DND-41 (cell line): ENCODE results near the gene RHEBL1.

ENCODE experiments used
- ATAC-seq: fragments of 200-7000 bp; cut with Tn5 transposase; 3 replicates; pipeline ENCODE4 v1.9.1; 2021; ENCODE audit warnings: low read depth; ENCODE audit not compliant: insufficient read depth
- DNase-seq: peaks from one replicate; pipeline ENCODE4 v3.0.0-alpha.2; 2020
- H2AFZ ChIP-seq: 2 replicates; pipeline ENCODE4 v1.6.0; 2012; ENCODE audit warnings: low read depth, low read length
- H3K27ac ChIP-seq: 2 replicates; pipeline ENCODE4 v1.5.1; 2012; ENCODE audit warnings: low read length, inconsistent platforms
- H3K27me3 ChIP-seq: fragments of 200-600 bp; sonication (generic); 2 replicates; pipeline ENCODE4 v1.6.0; 2012; ENCODE audit warnings: low read length, mild to moderate bottlenecking, inconsistent platforms; ENCODE audit not compliant: insufficient read depth, poor library complexity
- H3K36me3 ChIP-seq: 2 replicates; pipeline ENCODE4 v1.5.1; 2012; ENCODE audit warnings: low read length, inconsistent platforms; ENCODE audit not compliant: insufficient read depth
- H3K4me1 ChIP-seq: 2 replicates; pipeline ENCODE4 v1.5.1; 2012; ENCODE audit warnings: mild to moderate bottlenecking, low read length; ENCODE audit not compliant: insufficient read depth
- H3K4me2 ChIP-seq: 2 replicates; pipeline ENCODE4 v1.6.0; 2012; ENCODE audit warnings: mild to moderate bottlenecking, moderate library complexity, low read length, inconsistent platforms; ENCODE audit not compliant: insufficient read depth
- H3K4me3 ChIP-seq, 2 experiments: fragments of 200-600 bp in 1 of 2; shearing (Covaris generic) in 1 of 2; 2 replicates each; pipeline ENCODE4 v1.5.1; 2012 to 2016; ENCODE audit warnings: inconsistent platforms in 2 of 2, low read length in 2 of 2, mild to moderate bottlenecking in 2 of 2, low read depth in 1 of 2, moderate library complexity in 1 of 2
- H3K79me2 ChIP-seq: 2 replicates; pipeline ENCODE4 v1.6.0; 2012; ENCODE audit warnings: low read length, inconsistent platforms; ENCODE audit not compliant: insufficient read depth
- H3K9ac ChIP-seq: 2 replicates; pipeline ENCODE4 v1.6.0; 2012; ENCODE audit warnings: low read depth, mild to moderate bottlenecking, inconsistent platforms, low read length, moderate library complexity
- H3K9me3 ChIP-seq: 2 replicates; pipeline ENCODE4 v1.5.1; 2012; ENCODE audit warnings: low read length, moderate library complexity, mild to moderate bottlenecking, inconsistent platforms; ENCODE audit not compliant: insufficient read depth, severe bottlenecking
- H4K20me1 ChIP-seq: 2 replicates; pipeline ENCODE4 v1.6.0; 2012; ENCODE audit warnings: low read length; ENCODE audit not compliant: insufficient read depth
- CTCF ChIP-seq: IDR thresholded peaks from 2 replicates; pipeline ENCODE4 v1.5.1; 2012; ENCODE audit warnings: borderline replicate concordance, low read length, moderate library complexity, mild to moderate bottlenecking; ENCODE audit not compliant: poor library complexity, severe bottlenecking; ENCODE audit errors: extremely low read depth
- EZH2 ChIP-seq: IDR thresholded peaks from 3 replicates; pipeline ENCODE4 v1.6.1; 2012; ENCODE audit warnings: borderline replicate concordance, low read depth, mild to moderate bottlenecking, moderate library complexity, low read length, inconsistent platforms; ENCODE audit not compliant: severe bottlenecking

Gene RHEBL1

GRCh38 chr12:49037111-49037946 is 32.5 kb downstream of the RHEBL1 start:
- TF ChIP-seq EZH2, result no peak
- no peak for TF ChIP-seq CTCF
- H3K9me3 ChIP-seq, result no peaks in the 10 kb centered on the region
- H3K9ac ChIP-seq, result no peak overlapping the region
- no peak for DNase-seq
- no peak for ATAC-seq
- no peak overlapping the region for H3K4me2 ChIP-seq
- H3K79me2 ChIP-seq, result peaks cover 19% of the 10 kb centered on the region
- H2AFZ ChIP-seq, result no peak overlapping the region
- H3K4me1 ChIP-seq, result no peaks in the 10 kb centered on the region
- H4K20me1 ChIP-seq, result peaks cover 59% of the 10 kb centered on the region
- no peak overlapping the region for H3K4me3 ChIP-seq
- peaks cover 96% of the 10 kb centered on the region for H3K36me3 ChIP-seq
- H3K27me3 ChIP-seq, result no peaks in the 10 kb centered on the region
- no peak overlapping the region for H3K27ac ChIP-seq

- TF ChIP-seq CTCF (no peak), EZH2 (no peak)
- no peak overlapping the region for H3K27ac ChIP-seq
- no peak overlapping the region for H3K9ac ChIP-seq
- H2AFZ ChIP-seq, result no peak overlapping the region
- peaks cover 96% of the 10 kb centered on the region for H3K36me3 ChIP-seq
- peaks cover 60% of the 10 kb centered on the region for H4K20me1 ChIP-seq
- no peaks in the 10 kb centered on the region for H3K9me3 ChIP-seq
- no peaks in the 10 kb centered on the region for H3K4me1 ChIP-seq
- DNase-seq, result no peak
- no peak for ATAC-seq
- H3K27me3 ChIP-seq, result no peaks in the 10 kb centered on the region
- H3K4me3 ChIP-seq, result no peak overlapping the region
- peaks cover 19% of the 10 kb centered on the region for H3K79me2 ChIP-seq
- H3K4me2 ChIP-seq, result no peak overlapping the region
Observed at GRCh38 chr12:49036029-49036428, 33.8 kb downstream of the RHEBL1 start.

DNA sequence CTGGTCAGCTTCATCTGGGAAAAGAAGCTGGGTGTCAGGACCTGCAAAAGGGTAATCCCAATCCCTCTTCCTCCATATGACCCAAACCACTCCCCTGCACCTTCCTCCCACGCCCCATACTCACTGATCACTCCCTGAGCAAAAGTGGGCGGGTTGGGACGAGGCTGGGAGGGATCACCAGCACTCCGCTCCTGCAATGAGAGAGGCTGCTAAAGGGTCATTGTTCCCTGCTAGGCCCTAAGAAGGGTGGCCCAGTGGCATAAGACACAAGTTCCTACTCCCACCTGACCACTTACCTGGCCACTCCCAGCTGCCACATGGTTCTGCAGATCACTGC is 35.5 kb downstream of the RHEBL1 start:
- Histone ChIP-seq H3K4me3 (no peak overlapping the region), H4K20me1 (peaks cover 65% of the 10 kb centered on the region), H3K27me3 (no peaks in the 10 kb centered on the region), H3K9ac (no peak overlapping the region), H3K4me1 (no peaks in the 10 kb centered on the region), H3K27ac (no peak overlapping the region), H3K79me2 (peaks cover 15% of the 10 kb centered on the region), H3K36me3 (peaks cover 96% of the 10 kb centered on the region), H3K4me2 (no peak overlapping the region), H2AFZ (no peak overlapping the region), H3K9me3 (no peaks in the 10 kb centered on the region)
- no peak for TF ChIP-seq EZH2
- TF ChIP-seq CTCF, result no peak
- DNase-seq (no peak), ATAC-seq (no peak)
